HG03439 (cell line): Measurements from ENCODE around the gene IMMP2L.

Source experiments
- ATAC-seq: cut with Tn5 transposase; IDR thresholded peaks from one replicate; pipeline ENCODE4 v1.9.1; 2021; ENCODE audit warnings: mild to moderate bottlenecking, moderate library complexity; ENCODE audit not compliant: unreplicated experiment

The IMMP2L gene

GRCh38 chr7:110623436-110623835, 938.9 kb downstream of the IMMP2L start:
- ATAC-seq = no peak

GRCh38 chr7:110621289-110621688, 941.0 kb downstream of the IMMP2L start:
- ATAC-seq = no peak

GRCh38 chr7:110620110-110620735, 942.1 kb downstream of the IMMP2L start:
- no peak for ATAC-seq
